Vagina (tissue), 2 donors: ENCODE measurements around the gene TMEM170A. TPM values are rescaled to one million over a fixed set of nuclear protein-coding genes. Genes with fewer than 3 reads are reported as not detected.

Experiments
- DNase-seq, 2 donors: peaks; one replicate each; pipeline ENCODE4 v3.0.0-alpha.2; 2017; ENCODE audit errors: extremely low spot score in 2 of 2
- H3K27ac ChIP-seq: fragments of 200-600 bp; sonication (generic); one replicate; pipeline ENCODE4 v1.5.1; 2019
- H3K27me3 ChIP-seq: fragments of 200-600 bp; sonication (generic); one replicate; pipeline ENCODE4 v1.5.1; 2019
- H3K36me3 ChIP-seq, 2 donors: fragments of 200-600 bp; sonication (generic); one replicate each; pipeline ENCODE4 v1.5.1; 2017 to 2019
- H3K4me1 ChIP-seq: fragments of 200-600 bp; sonication (generic); one replicate; pipeline ENCODE4 v1.5.1; 2019
- H3K4me3 ChIP-seq, 2 donors: fragments of 200-600 bp; sonication (generic); 1 replicate in 1 of 2; 2 replicates in 1 of 2; pipeline ENCODE4 v1.5.1; 2016 to 2019
- H3K9me3 ChIP-seq: fragments of 200-600 bp; sonication (generic); one replicate; pipeline ENCODE4 v1.5.1; 2019
- CTCF ChIP-seq, 3 experiments: fragments of 450-650 bp in 2 of 3; fragments of 200-600 bp in 1 of 3; sonication (generic) in 1 of 3; IDR thresholded peaks; one replicate each; pipeline ENCODE4 v1.5.1; 2017 to 2019; ENCODE audit warnings: antibody characterized with exemption in 3 of 3, mild to moderate bottlenecking in 2 of 3, moderate library complexity in 2 of 3
- POLR2A ChIP-seq, 2 donors: fragments of 450-650 bp; IDR thresholded peaks; one replicate each; pipeline ENCODE4 v1.6.1; 2017; ENCODE audit warnings: antibody characterized with exemption in 2 of 2, mild to moderate bottlenecking in 2 of 2, moderate library complexity in 2 of 2
- POLR2AphosphoS5 ChIP-seq, 2 donors: sonication (generic); formaldehyde crosslinking; IDR thresholded peaks; one replicate each; pipeline ENCODE4 v1.9.0; 2017; ENCODE audit warnings: antibody characterized with exemption in 2 of 2, mild to moderate bottlenecking in 2 of 2, low read depth in 1 of 2; ENCODE audit not compliant: insufficient read depth in 1 of 2
- intact Hi-C: fragments of 100-400 bp; cut with DNase I; formaldehyde crosslinking; loops from one replicate; pipeline ENCODE4 v1.15.1; 2023
- total RNA-seq: library from RNA; depleted of rRNA; stranded (reverse); fragments of >200 nt; gene quantifications from one replicate; pipeline ENCODE4 v1.2.3, GENCODE V29; 2016

TMEM170A gene
- total RNA-seq, 1 donor from 2014 or later: 21.9 TPM

GRCh38 chr16:75421820-75422126 is 42.7 kb downstream of the TMEM170A start:
- H3K27me3 ChIP-seq: no peaks in the 10 kb centered on the region
- intact Hi-C loops: no loop called here
- peak overlapping the region; percentile 51 for H3K27ac ChIP-seq
- DNase-seq: no peak
- H3K4me1 ChIP-seq: peaks cover 17% of the 10 kb centered on the region
- no peaks in the 10 kb centered on the region for H3K9me3 ChIP-seq
- no peak overlapping the region for H3K4me3 ChIP-seq
- TF ChIP-seq POLR2AphosphoS5 (IDR thresholded peaks at IDR 0.05; ENCODE audit: insufficient read depth in 1 of 2, low read depth in 1 of 2): no peak
- TF ChIP-seq CTCF (IDR thresholded peaks at IDR 0.05): no peak
- no peak for TF ChIP-seq POLR2A (IDR thresholded peaks at IDR 0.05)
- H3K36me3 ChIP-seq: no peaks in the 10 kb centered on the region

- no peak for DNase-seq
- H3K27ac ChIP-seq: peak overlapping the region; percentile 51
- intact Hi-C loops: no loop called here
Measured at GRCh38 chr16:75420987-75421819, 43.3 kb downstream of the TMEM170A start.

GRCh38 chr16:75416904-75417565 is 47.5 kb downstream of the TMEM170A start:
- Histone ChIP-seq H3K36me3 (peaks cover 0 to 7% of the 10 kb centered on the region in 2 donors), H3K27me3 (no peaks in the 10 kb centered on the region), H3K4me3 (no peak overlapping the region), H3K27ac (no peak overlapping the region), H3K9me3 (no peaks in the 10 kb centered on the region), H3K4me1 (peaks cover 11% of the 10 kb centered on the region)
- intact Hi-C loops: no loop called here
- TF ChIP-seq POLR2AphosphoS5 (IDR thresholded peaks at IDR 0.05; ENCODE audit: insufficient read depth in 1 of 2, low read depth in 1 of 2) (no peak), CTCF (IDR thresholded peaks at IDR 0.05) (no peak), POLR2A (IDR thresholded peaks at IDR 0.05) (no peak)
- DNase-seq: no peak

More at GRCh38 chr16:75420987-75421819, 43.3 kb downstream of the TMEM170A start:
- Histone ChIP-seq H3K9me3 (no peaks in the 10 kb centered on the region), H3K4me1 (peaks cover 13% of the 10 kb centered on the region), H3K4me3 (no peak overlapping the region), H3K36me3 (no peaks in the 10 kb centered on the region), H3K27me3 (no peaks in the 10 kb centered on the region)
- TF ChIP-seq CTCF (IDR thresholded peaks at IDR 0.05) (no peak), POLR2A (IDR thresholded peaks at IDR 0.05) (no peak), POLR2AphosphoS5 (IDR thresholded peaks at IDR 0.05; ENCODE audit: insufficient read depth in 1 of 2, low read depth in 1 of 2) (no peak)

GRCh38 chr16:75415169-75415905 is 49.2 kb downstream of the TMEM170A start:
- H3K9me3 ChIP-seq: no peaks in the 10 kb centered on the region
- no peak for DNase-seq
- intact Hi-C loops: no loop called here
- TF ChIP-seq POLR2A (IDR thresholded peaks at IDR 0.05): no peak
- TF ChIP-seq CTCF (IDR thresholded peaks at IDR 0.05): no peak
- no peak for TF ChIP-seq POLR2AphosphoS5 (IDR thresholded peaks at IDR 0.05; ENCODE audit: insufficient read depth in 1 of 2, low read depth in 1 of 2)
- H3K27me3 ChIP-seq: no peaks in the 10 kb centered on the region
- no peaks in the 10 kb centered on the region for H3K4me1 ChIP-seq
- H3K36me3 ChIP-seq: peaks cover 0 to 21% of the 10 kb centered on the region in 2 donors
- no peak overlapping the region for H3K4me3 ChIP-seq
- H3K27ac ChIP-seq: no peak overlapping the region
